GM23338 (cell line): ENCODE results near the gene TFDP1. TPM values are rescaled to one million over a fixed set of nuclear protein-coding genes. Genes with fewer than 3 reads are reported as not detected.

ENCODE experiments used
- ATAC-seq: fragments of 200-7000 bp; cut with Tn5 transposase; 3 replicates; pipeline ENCODE4 v1.9.1; 2020
- DNase-seq: peaks from one replicate; pipeline ENCODE4 v3.0.0-alpha.2; 2015; ENCODE audit warnings: low spot score
- H2AFZ ChIP-seq: fragments of 200-600 bp; sonication (generic); 2 replicates; pipeline ENCODE4 v1.8.0; 2016; ENCODE audit warnings: antibody characterized with exemption, mild to moderate bottlenecking, moderate library complexity
- H3F3A ChIP-seq: fragments of 200-600 bp; sonication (generic); replicated peaks from 2 replicates; pipeline ENCODE4 v1.8.0; 2017; ENCODE audit warnings: antibody characterized with exemption, mixed run types, low read depth
- H3K27ac ChIP-seq: fragments of 200-600 bp; sonication (generic); 2 replicates; pipeline ENCODE4 v1.6.1; 2016; ENCODE audit warnings: low read depth
- H3K27me3 ChIP-seq: fragments of 200-600 bp; sonication (generic); 2 replicates; pipeline ENCODE4 v1.8.0; 2016; ENCODE audit warnings: mild to moderate bottlenecking, mixed run types, moderate library complexity; ENCODE audit not compliant: insufficient read depth
- H3K36me3 ChIP-seq: fragments of 200-600 bp; sonication (generic); 2 replicates; pipeline ENCODE4 v1.8.0; 2016; ENCODE audit warnings: mild to moderate bottlenecking; ENCODE audit not compliant: insufficient read depth
- H3K4me1 ChIP-seq: fragments of 200-600 bp; sonication (generic); 2 replicates; pipeline ENCODE4 v1.8.0; 2016; ENCODE audit warnings: mild to moderate bottlenecking, moderate library complexity; ENCODE audit not compliant: insufficient read depth
- H3K4me2 ChIP-seq: fragments of 200-600 bp; sonication (generic); 2 replicates; pipeline ENCODE4 v1.7.1; 2017; ENCODE audit warnings: mixed run types
- H3K4me3 ChIP-seq: fragments of 200-600 bp; sonication (generic); 2 replicates; pipeline ENCODE4 v1.6.1; 2016; ENCODE audit warnings: mixed run types
- H3K79me2 ChIP-seq: fragments of 200-600 bp; sonication (generic); replicated peaks from 2 replicates; pipeline ENCODE4 v1.8.0; 2017; ENCODE audit warnings: mild to moderate bottlenecking; ENCODE audit not compliant: insufficient read depth
- H3K9me2 ChIP-seq: fragments of 200-600 bp; sonication (generic); 2 replicates; pipeline ENCODE4 v1.8.0; 2017; ENCODE audit not compliant: insufficient read depth
- H4K20me1 ChIP-seq: fragments of 200-600 bp; sonication (generic); replicated peaks from 2 replicates; pipeline ENCODE4 v1.8.0; 2017; ENCODE audit warnings: mild to moderate bottlenecking; ENCODE audit not compliant: insufficient read depth
- H3K27ac Mint-ChIP-seq: 2 replicates; pipeline ENCODE4 v1.8.0; 2020; ENCODE audit warnings: inconsistent platforms, mild to moderate bottlenecking, moderate library complexity, mixed read lengths
- H3K27me3 Mint-ChIP-seq: 3 replicates; pipeline ENCODE4 v1.8.0; 2022; ENCODE audit warnings: low read depth, mild to moderate bottlenecking, moderate library complexity, mixed read lengths, inconsistent platforms; ENCODE audit not compliant: insufficient read depth, poor library complexity
- H3K36me3 Mint-ChIP-seq: 3 replicates; pipeline ENCODE4 v1.8.0; 2021; ENCODE audit warnings: low read depth, mild to moderate bottlenecking, inconsistent platforms, moderate library complexity, mixed read lengths
- H3K4me1 Mint-ChIP-seq: 3 replicates; pipeline ENCODE4 v1.8.0; 2020; ENCODE audit warnings: mild to moderate bottlenecking, inconsistent platforms, mixed read lengths
- H3K4me3 Mint-ChIP-seq: 3 replicates; pipeline ENCODE4 v1.8.0; 2021; ENCODE audit warnings: moderate library complexity, mild to moderate bottlenecking, inconsistent platforms, mixed read lengths
- H3K9me3 Mint-ChIP-seq: 3 replicates; pipeline ENCODE4 v1.8.0; 2020; ENCODE audit warnings: moderate library complexity, mild to moderate bottlenecking, inconsistent platforms, mixed read lengths
- CREB1 ChIP-seq: fragments of 250-450 bp; sonication (Bioruptor Pico); IDR thresholded peaks from 2 replicates; pipeline ENCODE4 v1.5.0; 2020; ENCODE audit warnings: low read depth, mild to moderate bottlenecking, moderate library complexity
- CTCF ChIP-seq, 2 experiments: fragments of 200-600 bp in 1 of 2; sonication (generic) in 1 of 2; conservative IDR thresholded peaks; 2 replicates each; pipeline versions ENCODE4 v1.5.1 to v1.6.1; 2016 to 2017; ENCODE audit warnings: antibody characterized with exemption in 2 of 2, low read depth in 2 of 2, mild to moderate bottlenecking in 2 of 2, moderate library complexity in 1 of 2
- ETS1 ChIP-seq: IDR thresholded peaks from 2 replicates; pipeline ENCODE4 v1.6.1; 2016; ENCODE audit warnings: antibody characterized with exemption
- EZH2 ChIP-seq: fragments of 200-600 bp; sonication (generic); IDR thresholded peaks from one replicate; pipeline ENCODE4 v1.8.0; 2017; ENCODE audit warnings: antibody characterized with exemption, mild to moderate bottlenecking, low read depth; ENCODE audit not compliant: unreplicated experiment
- EZH2phosphoT487 ChIP-seq: fragments of 200-600 bp; sonication (generic); IDR thresholded peaks from one replicate; pipeline ENCODE4 v1.8.1; 2018; ENCODE audit warnings: antibody characterized with exemption; ENCODE audit not compliant: unreplicated experiment
- JUNB ChIP-seq: IDR thresholded peaks from one replicate; pipeline ENCODE4 v1.6.1; 2016; ENCODE audit warnings: antibody characterized with exemption; ENCODE audit not compliant: unreplicated experiment
- NANOG ChIP-seq: IDR thresholded peaks from 2 replicates; pipeline ENCODE4 v1.6.1; 2016; ENCODE audit warnings: antibody characterized with exemption, borderline replicate concordance
- POLR2AphosphoS5 ChIP-seq: IDR thresholded peaks from 2 replicates; pipeline ENCODE4 v1.6.1; 2016; ENCODE audit warnings: antibody characterized with exemption, low read depth
- REST ChIP-seq: IDR thresholded peaks from one replicate; pipeline ENCODE4 v1.6.1; 2018; ENCODE audit warnings: antibody characterized with exemption; ENCODE audit not compliant: unreplicated experiment
- STAT1 ChIP-seq: IDR thresholded peaks from one replicate; pipeline ENCODE4 v1.6.1; 2016; ENCODE audit warnings: antibody characterized with exemption; ENCODE audit not compliant: unreplicated experiment
- ZNF114 ChIP-seq: fragments of 250-450 bp; sonication (Bioruptor Pico); IDR thresholded peaks from 2 replicates; pipeline ENCODE4 v1.5.0; 2020; ENCODE audit warnings: mild to moderate bottlenecking, moderate library complexity
- ZNF331 ChIP-seq: fragments of 250-450 bp; sonication (Bioruptor Pico); IDR thresholded peaks from 2 replicates; pipeline ENCODE4 v1.5.0; 2020; ENCODE audit warnings: low read depth, mild to moderate bottlenecking, moderate library complexity
- ZNF462 ChIP-seq: fragments of 250-450 bp; sonication (Bioruptor Pico); IDR thresholded peaks from 2 replicates; pipeline ENCODE4 v1.5.0; 2020; ENCODE audit warnings: mild to moderate bottlenecking, moderate library complexity
- polyA plus RNA-seq: library from polyadenylated mRNA; unstranded; fragments of >200 nt; fragmentation: Nextera tagmentation; extraction: Ambion mirVana; gene quantifications from 2 replicates; pipeline ENCODE4 v1.2.1, GENCODE V29; 2016
- total RNA-seq: library from RNA; depleted of rRNA; stranded (reverse); fragments of >200 nt; shearing (Covaris generic); gene quantifications from 2 replicates; pipeline ENCODE4 v1.2.3, GENCODE V29; 2014

TFDP1 gene
- total and polyA plus RNA-seq, 2 experiments from 2014 or later, result 42.9 to 80.0 TPM

GRCh38 chr13:113630296-113630695 lies 45.7 kb downstream of the TFDP1 start:
- Histone ChIP-seq H3K4me3 (no peak overlapping the region), H3K4me1 (no peaks in the 10 kb centered on the region), H3K9me2 (no peaks in the 10 kb centered on the region), H3K4me2 (no peak overlapping the region), H3K36me3 (0 out of 2 replicates have a peak, but pooled peaks cover 4% of the 10 kb centered on the region), H3K27ac (no peak overlapping the region), H2AFZ (no peak overlapping the region), H4K20me1 (no peaks in the 10 kb centered on the region; the same call in 1 of the 2 replicates), H3F3A (no peaks in the 10 kb centered on the region), H3K79me2 (peaks cover 26% of the 10 kb centered on the region), H3K27me3 (no peaks in the 10 kb centered on the region)
- Mint-ChIP-seq H3K9me3 (peaks cover 7% of the 10 kb centered on the region), H3K27ac (peak overlapping the region; percentile 58; the same call in 1 of the 2 replicates), H3K36me3 (peaks cover 68% of the 10 kb centered on the region), H3K4me1 (peaks cover 7% of the 10 kb centered on the region), H3K4me3 (no peak overlapping the region), H3K27me3 (peaks cover 26% of the 10 kb centered on the region)
- ATAC-seq, result no peak
- DNase-seq, result no peak
- TF ChIP-seq ZNF331 (no peak), EZH2 (no peak), JUNB (no peak), EZH2phosphoT487 (no peak), CTCF (conservative IDR thresholded peaks at IDR 0.05; ENCODE audit: low read depth in 2 of 2) (no peak), STAT1 (no peak), REST (no peak), ETS1 (no peak), ZNF462 (CRISPR knock-in tag) (no peak), POLR2AphosphoS5 (no peak), ZNF114 (CRISPR knock-in tag) (no peak), CREB1 (CRISPR knock-in tag) (no peak), NANOG (no peak)
